ENCODE measurements around the gene CAPN12.

DNA sequence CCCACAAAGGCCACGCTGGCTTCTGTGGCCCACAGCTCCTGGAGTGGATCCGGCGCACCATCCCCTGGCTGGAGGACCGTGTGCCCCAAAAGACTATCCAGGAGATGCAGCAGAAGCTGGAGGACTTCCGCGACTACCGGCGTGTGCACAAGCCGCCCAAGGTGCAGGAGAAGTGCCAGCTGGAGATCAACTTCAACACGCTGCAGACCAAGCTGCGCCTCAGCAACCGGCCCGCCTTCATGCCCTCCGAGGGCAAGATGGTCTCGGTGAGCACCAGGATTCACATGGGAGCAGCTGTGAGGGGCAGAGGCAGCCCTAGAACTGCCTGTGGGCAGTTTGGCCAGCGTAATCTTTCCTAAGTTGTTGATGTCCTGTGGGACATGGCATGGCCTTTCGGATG is 27.2 kb downstream of the CAPN12 start:
- TF ChIP-seq, protein P1, sequence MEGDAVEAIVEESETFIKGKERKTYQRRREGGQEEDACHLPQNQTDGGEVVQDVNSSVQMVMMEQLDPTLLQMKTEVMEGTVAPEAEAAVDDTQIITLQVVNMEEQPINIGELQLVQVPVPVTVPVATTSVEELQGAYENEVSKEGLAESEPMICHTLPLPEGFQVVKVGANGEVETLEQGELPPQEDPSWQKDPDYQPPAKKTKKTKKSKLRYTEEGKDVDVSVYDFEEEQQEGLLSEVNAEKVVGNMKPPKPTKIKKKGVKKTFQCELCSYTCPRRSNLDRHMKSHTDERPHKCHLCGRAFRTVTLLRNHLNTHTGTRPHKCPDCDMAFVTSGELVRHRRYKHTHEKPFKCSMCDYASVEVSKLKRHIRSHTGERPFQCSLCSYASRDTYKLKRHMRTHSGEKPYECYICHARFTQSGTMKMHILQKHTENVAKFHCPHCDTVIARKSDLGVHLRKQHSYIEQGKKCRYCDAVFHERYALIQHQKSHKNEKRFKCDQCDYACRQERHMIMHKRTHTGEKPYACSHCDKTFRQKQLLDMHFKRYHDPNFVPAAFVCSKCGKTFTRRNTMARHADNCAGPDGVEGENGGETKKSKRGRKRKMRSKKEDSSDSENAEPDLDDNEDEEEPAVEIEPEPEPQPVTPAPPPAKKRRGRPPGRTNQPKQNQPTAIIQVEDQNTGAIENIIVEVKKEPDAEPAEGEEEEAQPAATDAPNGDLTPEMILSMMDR (conservative IDR thresholded peaks at IDR 0.05; ENCODE audit: low read length), result no peak
- no peak for TF ChIP-seq EZH2phosphoT487 (IDR thresholded peaks at IDR 0.05; ENCODE audit: borderline replicate concordance, low read depth, low read length)
